Right lobe of liver (tissue), 4 donors: ENCODE measurements around the gene ZFPM1.

ENCODE experiments used
- CTCF ChIP-seq, 4 donors: fragments of 200-600 bp in 3 of 4; fragments of 450-650 bp in 1 of 4; IDR thresholded peaks; one replicate each; pipeline versions ENCODE4 v1.5.1 to v1.8.0; 2016 to 2022; ENCODE audit warnings: antibody characterized with exemption in 4 of 4, mild to moderate bottlenecking in 2 of 4
- POLR2A ChIP-seq: fragments of 450-650 bp; IDR thresholded peaks from one replicate; pipeline ENCODE4 v1.6.1; 2017; ENCODE audit warnings: antibody characterized with exemption, mild to moderate bottlenecking
- donor health status: DM: no; HTN: no; CAD: no.
- donor health status: DM: no; HTN: no; CAD: no.
- donor health status: DM: no; HTN: yes; CAD: no.

GRCh38 chr16:88498576-88499208 is 45.6 kb downstream of the ZFPM1 start:
- no peak for TF ChIP-seq POLR2A
- no peak for TF ChIP-seq CTCF (IDR thresholded peaks at IDR 0.05)
